Stimulated activated CD4-positive, alpha-beta T cell treated with anti-CD3 and anti-CD28 coated beads, Interleukin-1b, Interleukin-23, amount 100 ng/mL, for 48 hours (primary cell): ENCODE data around the gene SMYD3.
"Not testable (repeated sequence)": the region's sequence is repeated elsewhere in the genome, so short reads cannot be mapped to it uniquely, and the experiment has no call there.

Source experiments
- DNase-seq: peaks from one replicate; pipeline ENCODE4 v3.0.0-alpha.2; 2020

Gene SMYD3

DNA sequence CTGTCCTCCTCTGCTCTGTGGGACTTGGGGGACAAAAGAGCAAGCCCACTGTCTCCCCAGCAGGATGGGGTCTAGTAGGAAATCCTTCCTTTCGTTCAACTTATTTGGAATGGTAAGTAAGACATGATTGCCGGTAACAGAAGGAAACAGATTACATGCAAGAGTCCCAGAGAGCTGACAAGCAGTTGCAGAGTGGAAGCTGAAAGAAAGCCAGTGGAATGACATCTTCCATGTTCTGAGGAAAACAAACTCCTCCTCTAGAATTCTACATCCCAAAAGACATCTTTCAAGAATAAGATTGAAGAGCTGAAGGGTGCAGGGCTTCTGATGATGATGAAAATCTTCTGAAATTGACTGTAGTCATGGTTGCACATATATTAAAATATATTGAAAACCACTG lies 732.9 kb downstream of the SMYD3 start:
- DNase-seq, result no peak

DNA sequence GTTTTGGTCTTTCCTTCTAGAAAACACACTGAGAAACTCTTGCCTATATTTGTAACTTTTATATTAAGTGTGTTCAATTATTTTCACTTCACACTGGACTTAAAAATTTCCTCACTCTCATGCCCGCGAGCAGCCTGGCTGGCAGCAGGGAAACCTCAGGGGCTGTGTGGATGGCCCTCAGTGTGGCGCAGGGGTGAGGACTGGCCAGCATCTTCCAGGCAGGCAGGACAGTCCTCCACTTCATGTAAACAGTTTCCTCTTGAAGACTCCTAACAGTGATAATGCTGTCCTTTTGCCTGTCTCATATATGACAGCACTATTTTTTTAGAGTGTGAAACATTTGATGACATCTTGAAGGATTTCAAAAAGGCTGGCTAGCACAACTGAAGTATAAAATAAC lies 733.7 kb downstream of the SMYD3 start:
- no peak for DNase-seq

DNA sequence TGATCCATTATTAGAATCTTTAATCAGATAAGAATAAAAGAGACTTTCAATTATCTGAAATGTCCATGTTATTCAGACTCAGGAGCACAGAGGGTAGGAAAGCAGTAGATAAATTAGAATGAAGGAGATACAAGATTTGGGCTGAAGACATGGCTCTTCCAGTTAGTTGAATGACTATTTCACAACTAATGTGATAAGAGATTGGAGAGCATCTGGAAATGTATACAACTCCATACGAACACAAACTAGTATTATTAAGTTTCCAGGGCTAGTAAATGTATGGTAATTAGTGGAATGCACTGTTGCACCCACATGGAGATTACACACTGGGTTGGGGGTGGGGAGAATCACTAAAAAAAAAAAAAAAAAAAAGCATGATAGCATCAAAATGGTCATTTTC lies 734.3 kb downstream of the SMYD3 start:
- DNase-seq, result no peak

DNA sequence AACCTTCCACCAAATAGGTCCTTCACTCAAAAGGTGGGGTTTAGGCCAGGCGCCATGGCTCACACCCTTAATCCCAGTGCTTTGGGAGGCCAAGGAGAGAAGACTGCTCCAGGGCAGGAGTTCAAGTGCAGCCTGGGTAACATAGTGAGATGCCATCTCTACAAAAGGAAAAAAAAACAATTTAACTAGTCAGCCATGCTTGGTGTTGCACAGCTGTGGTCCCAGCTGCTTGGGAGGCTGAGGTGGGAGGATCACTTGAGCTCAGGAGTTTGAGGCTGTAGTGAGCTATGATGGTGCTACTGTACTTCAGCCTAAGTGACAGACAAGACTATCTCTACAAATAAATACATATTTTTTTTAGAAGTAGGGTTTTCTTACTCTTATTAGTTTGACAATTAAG lies 734.8 kb downstream of the SMYD3 start:
- DNase-seq, result no peak

DNA sequence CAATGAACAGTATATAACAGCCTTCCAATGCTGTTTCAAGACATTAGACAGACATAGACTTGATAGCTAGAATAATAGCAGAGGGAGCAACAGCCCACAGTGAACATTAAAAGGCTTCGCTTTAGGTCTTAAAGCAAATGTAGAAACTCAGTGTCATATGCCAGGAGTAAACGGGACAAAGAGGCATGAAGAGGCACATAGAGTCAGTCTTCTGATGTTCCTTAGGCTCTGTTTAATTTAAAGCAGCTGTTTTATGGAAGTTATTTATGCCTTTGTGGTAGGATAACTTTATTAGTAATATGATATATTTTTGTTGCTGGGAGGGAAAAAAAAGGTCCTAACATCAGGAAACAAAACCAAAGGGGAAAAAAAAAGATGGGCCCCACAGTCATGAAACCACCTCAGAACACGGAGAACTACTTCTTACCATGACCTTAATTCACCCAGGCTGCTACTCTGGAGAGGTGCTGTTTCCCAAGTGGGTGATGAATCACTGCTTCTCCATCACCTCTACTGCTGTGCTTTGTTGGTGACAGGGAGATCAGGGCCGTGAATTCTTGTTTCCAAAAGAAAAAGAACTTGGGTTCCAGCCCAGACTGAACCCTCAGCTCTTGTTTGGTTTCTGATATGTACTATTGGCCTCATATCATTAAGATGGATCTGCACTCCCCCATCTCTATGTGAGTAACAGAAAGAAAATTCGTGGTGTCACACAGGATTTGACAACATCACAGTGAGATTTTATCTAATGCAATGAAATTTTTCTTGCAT lies 735.4 kb downstream of the SMYD3 start:
- DNase-seq, result no peak

DNA sequence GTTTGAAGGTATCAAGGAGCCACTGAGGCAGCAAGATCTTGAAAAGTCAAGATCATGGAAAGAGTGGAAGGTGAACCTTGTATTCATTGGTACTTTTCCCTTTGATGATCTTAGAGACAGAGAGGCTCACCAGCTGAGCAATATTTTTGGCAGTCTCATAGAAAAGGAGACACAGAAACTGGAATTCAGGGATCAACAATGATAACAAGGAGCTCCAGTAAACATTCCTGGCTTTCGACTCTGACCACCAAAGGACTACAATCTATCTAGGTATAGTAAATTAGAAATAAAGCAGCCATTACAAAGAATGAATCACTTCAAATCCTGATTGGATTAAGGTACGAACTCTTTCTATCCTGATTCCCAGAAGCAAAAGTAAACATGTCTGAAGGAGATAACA lies 736.9 kb downstream of the SMYD3 start:
- DNase-seq, result no peak

DNA sequence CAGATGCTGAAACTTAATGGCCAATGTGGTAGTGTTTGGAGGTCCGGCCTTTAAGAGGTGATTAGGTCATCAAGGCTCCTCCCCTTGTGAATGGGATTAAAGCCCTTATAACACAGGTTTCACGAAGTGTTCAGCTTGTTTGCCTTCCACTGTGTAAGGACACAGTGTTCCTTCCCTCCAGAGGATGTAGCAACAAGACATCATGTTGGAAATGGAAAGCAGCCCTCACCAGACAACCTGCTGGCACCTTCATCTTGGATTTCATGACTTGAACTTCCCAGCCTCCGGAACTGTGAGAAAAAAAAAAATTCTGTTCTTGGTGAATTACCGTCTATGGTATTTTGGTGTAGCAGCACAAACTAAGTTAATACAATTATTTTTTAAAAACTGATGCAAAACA lies 738.5 kb downstream of the SMYD3 start:
- no peak for DNase-seq

DNA sequence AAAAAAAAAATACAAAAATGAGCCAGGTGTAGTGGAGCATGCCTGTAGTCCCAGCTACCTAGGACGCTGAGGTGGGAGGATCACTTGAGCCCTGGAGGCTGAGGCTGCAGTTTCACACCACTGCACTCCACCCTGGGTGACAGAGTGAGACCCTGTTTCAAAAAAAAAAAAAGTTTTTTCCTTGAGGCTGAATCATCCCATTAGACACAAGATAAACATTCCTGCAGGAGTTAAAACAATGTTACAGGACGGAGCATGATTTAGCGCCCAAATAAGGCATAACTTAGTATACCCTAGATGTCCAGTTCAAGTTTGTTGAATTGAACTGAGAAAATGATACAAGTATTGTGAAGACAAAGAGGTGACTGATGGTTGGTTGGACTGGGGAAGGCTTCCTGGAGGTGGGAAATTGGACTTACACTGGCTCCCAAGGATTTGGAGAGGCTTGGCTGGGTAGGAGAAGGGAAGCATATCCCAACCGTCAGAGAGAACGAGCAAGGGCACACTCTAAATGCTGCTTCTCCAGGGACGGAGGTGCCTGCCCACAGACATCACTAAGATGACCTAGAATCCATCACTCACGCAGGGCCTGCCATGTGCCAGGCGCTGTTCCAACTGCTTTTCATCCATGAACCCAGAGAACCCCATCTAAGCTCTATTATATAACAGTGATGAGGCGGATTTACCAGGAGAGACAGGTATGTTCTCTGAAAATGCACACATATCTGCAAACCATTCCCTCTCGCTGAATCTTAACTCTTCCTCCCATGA lies 741.7 kb downstream of the SMYD3 start:
- no peak for DNase-seq

DNA sequence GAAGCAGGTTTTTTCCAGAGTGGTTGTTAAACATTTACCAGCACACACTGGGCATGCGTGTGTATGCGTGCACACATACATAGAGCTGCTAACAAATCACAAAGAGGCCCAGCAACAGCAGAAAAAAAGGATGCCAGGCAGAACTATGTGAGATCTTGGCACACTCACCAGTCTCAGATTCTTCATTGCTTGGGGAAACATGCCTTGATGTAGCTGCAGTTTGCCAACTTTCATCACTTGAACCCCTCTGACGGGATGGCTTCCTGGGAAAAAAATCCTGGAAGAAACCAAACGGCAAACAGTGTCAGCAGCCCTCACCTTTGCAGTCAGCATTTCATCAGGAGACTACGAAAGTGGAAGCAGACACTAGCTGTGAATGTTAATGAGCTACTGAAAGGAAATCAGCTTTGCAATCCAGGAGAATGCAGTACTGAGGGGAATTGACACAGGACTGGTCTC lies 743.2 kb downstream of the SMYD3 start:
- DNase-seq, result no peak

DNA sequence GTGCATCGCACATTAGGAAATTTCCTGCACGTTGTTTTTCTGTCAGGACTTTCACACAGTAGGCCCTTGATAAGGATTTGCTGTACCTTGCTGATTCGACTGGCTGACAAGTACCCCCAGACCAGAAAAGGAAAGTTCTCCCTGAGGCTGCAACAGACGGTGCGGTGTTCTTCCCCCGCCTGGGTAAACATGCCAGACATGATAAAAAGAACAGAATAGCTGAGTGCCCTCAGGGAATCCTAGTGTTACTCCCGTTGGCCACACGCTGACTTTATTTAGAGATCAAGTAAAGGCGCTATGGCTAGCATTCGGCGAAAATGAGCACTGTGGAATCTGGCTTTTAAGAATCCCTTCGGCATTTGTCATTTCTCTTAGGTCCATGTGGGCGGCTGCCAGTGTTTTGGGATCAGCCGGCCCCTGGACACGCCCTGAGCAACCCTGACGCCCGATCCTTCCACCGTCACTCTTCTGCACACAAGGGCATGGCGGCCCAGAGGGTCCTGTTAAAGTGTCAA lies 744.6 kb downstream of the SMYD3 start:
- no peak for DNase-seq

DNA sequence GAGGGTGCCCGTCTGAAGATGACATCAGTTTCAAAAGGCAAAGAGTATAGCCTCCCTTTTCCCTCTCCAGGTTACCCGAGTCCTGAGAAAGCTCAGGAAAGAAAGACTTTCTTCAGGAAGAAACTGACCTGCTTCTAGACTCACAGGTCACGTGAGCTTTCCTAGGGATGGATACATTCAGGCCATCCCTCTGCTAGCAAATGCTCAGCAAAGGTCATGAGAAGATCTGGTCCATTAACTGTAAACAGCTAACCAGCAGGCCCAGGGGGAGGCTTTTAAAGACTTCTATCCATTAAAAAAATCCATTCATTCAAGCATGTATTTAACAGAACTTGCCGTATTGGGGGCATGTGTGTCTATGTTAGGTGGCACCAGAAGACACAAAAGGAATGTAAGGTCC lies 746.8 kb downstream of the SMYD3 start:
- no peak for DNase-seq

DNA sequence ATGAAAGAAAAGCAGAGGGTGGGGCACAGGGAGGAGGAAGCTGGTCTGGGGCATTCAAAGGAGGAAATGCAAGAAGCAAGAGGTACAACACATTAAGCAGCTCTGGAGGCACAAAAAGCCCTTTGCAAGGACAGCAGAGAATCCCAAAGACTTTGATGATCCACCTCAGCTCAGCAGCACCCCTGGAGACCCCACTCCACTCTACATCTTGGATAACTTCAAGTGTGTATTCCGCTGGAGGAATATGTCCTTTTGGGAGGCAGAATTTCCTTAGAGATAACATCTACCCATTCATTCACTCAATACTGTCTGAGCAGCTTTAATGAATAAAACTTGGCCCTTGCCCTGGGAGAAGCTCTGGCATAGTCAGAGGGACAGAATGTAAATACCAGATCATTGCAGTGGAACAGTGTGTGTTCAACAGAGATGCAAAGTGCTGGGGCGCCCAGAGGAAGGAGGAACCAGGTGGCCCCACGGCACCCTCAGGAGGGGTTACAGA lies 752.6 kb downstream of the SMYD3 start:
- no peak for DNase-seq

DNA sequence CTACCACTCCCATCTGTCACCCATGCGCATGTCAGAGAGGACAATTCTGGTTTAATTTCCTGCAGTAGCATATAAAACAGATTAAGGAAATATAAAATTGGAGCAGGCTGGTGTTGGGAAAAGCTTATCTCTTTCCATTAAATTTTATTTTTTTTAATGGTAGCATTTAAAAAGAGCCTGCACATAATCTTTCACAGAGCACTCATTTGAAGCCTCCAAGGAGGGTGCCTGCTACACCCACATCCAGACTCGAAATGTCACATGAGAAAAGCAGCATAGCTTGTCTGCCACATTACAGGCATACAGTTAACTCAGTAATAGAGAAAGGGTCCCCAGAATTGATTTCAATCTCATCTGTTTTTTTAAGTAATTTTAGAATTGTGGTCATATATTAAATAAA lies 753.3 kb downstream of the SMYD3 start:
- no peak for DNase-seq

DNA sequence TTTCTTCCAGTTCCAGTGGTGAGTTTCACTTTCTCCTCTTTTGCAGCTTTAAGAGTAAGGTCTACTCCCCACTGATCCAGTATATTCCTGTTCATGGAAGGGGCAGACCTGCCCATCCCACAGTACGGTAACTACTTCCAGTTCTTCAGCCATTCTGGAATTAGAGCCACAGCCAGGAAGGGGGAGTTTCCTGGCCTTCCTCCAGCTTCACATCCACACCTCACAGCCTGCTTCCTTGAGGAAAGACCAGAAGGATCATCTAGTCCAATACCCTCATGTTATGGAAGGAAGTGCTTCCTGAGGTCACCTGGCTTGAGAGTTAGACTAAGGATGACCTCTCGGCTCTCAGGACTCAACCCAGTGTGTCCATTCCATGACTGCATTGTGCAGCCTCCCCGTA lies 754.5 kb downstream of the SMYD3 start:
- DNase-seq, result no peak

DNA sequence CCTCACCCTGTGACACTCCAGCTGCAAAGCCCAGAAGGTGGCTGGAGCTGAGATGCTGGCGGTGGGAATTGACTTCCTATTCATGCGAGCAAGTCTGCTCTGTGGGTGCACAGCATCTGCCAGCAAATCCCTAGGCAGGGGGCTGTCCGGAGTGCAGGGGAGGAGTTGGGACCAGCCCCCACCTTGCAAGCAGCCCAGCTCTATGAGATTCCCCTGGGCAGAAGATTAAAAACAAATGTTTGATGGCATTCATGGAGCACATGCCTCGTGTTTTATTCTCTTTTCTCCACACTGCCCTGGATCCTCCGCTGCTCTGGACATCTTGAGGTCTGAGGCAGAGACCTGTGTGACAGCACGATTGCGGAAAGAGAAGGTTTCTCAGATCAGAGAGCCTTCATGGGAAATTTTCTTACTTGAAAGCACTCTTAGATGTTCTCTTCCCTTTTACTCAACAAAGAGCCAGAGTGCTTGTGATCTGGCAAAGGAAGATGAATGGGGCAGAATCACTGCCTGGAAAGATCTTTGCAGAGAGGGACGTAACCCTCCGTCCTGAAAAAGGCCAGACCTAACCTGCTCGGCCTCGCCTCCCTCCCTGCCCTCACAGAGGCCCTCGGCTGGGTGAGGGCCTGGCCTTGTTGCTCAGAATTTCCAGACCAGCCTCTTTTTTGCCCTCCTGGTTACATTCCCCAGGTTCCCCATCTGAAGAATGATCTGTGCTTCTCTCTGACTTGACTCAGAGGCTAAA lies 755.2 kb downstream of the SMYD3 start:
- DNase-seq, result no peak

DNA sequence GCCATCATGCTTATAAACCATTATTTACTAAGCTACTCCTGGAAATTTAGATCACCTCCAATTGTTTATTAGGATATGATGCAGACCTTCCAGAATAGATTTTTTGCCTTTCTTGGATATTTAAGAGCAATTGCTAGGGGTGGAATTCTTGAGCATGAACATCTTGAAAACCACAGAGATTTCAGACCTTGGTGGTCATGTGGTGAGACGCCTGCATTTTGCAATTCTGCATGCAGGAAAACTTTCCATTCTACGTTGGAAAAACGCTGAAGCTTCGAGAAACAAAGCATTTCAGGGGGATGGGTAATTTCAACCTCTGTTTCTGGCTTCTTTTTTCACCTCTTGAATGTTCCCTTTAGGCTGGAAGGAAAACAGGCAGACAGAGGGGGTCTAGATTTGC lies 756.0 kb downstream of the SMYD3 start:
- no peak for DNase-seq

DNA sequence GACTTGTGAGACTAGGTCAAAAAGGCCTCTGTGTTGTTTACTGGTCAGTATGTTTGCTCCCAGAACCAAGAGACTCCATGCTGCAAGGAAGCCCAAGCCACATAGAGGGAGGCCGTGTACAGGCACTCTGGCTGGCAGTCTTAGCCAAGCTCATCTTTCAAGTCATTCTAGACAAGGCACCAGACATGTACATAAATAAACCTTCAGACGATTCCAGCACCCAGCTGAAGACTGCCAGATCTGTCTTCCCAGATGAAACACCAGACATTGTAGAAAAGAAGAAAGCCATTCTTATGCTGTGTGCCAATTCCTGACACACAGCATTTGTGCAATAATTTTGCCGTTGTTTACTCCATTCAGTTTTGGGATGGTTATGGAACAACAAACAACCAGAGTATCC lies 756.8 kb downstream of the SMYD3 start:
- DNase-seq, result no peak

DNA sequence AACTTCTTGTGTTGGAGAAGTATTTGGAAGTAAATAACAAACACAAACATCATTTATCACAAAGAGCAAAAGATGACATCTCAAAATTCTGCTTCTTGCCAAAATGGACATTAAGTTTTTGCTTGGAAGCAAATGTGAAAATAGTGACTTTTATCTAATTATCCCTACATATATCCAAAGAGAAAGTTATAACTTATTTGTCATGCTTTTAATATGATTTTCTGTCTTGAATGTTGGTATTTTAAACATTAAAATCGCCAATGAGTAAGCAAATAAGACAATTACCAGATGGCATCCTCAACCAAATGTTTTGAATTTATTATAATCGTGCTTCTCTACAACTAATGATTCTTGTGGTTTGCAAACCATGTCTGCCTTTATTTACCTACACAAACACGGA lies 758.0 kb downstream of the SMYD3 start:
- DNase-seq, result no peak

DNA sequence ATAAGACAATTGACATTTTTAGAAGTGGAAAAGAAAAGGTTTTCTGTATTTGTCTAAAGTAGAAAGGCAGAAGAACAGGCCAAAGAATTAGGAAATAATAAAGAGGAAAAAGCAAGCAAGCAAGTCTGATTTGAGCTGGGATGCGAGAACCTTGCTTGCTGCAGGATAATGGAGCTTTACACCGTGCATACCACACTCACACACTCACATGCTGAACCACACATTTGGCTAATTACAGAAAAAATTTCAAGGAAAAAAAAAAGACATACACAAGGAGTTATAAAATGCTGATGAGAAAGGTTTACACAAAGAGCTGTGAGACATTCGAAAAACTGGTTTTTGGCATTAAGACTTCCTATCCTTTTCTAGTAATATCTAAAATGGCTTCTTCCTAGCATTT lies 758.4 kb downstream of the SMYD3 start:
- DNase-seq, result no peak

DNA sequence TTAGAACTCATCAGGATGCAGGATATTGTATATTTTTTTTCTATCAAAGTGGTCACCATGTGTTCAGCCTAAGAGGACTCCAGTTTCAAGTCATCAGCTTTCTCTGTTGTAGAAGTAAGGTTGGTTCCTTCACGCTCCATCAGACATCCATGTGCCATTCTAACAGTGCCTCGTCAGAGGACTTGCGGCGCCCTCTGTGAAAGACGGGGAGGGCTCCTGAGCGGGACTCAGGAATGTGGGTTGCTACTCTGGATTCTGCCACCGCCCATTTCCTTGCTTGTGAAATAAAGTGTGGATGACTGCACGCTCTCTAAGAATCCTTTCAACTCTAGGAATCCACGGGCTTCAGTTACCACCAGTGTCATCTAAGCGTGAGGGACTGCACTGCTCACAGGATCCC lies 758.8 kb downstream of the SMYD3 start:
- DNase-seq, result no peak

DNA sequence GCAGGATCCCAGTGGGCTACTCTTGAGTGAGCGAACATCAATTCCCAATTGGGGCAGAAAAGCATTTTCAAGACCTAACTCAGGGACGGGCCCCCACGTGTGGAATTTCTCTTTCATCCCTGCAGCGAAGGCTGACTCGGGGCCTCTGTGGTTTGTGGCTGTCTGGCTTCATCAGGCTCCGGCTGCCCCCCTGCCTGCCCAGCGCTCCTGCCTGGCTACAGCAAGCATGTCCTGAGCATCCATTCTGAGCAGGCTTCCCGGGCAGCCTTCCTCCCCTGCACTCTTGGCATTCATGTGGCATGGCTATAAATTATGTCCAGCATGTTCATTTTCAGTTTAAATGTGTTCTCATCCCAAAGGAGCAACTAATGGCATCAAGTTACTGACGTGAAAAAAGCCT lies 764.2 kb downstream of the SMYD3 start:
- no peak for DNase-seq

DNA sequence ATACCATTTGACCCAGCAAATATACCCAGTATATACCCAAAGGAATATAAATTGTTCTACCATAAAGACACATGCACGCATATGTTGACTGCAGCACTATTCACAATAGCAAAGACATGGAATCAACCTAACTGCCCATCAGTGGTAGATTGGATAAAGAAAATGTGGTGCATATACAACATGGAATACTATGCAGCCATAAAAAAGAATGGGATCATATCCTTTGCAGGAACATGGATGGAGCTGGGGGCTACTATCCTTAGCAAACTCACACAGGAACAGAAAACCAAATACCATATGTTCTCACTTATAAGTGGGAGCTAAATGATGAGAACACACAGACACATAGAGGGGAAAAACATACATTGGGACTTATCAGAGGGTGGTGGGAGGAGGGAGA lies 766.7 kb downstream of the SMYD3 start:
- not testable (repeated sequence) for DNase-seq

DNA sequence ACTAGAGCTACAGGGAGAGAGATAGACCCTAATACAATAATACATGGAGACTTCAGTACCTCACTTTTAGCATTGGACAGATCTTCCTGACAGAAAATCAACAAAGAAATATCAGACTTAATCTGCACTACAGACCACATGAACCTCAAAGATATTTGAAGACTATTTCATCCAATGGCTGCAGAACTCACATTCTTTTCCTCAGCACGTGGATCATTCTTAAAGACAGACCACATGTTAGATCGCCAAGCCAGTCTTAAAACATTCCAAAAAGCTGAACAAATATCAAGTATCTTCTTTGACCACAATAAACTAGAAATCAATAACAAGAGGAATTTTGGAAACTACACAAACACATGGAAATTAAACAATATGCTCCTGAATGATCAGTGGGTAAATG lies 776.3 kb downstream of the SMYD3 start:
- no peak for DNase-seq
